AG10803 (cell line): ENCODE data around the gene TOP1.
"Not testable (repeated sequence)": the region's sequence is repeated elsewhere in the genome, so short reads cannot be mapped to it uniquely, and the experiment has no call there.

Source experiments
- DNase-seq: peaks from one replicate; pipeline ENCODE4 v3.0.0; 2010; ENCODE audit warnings: low read depth
- H3K4me3 ChIP-seq: 2 replicates; pipeline ENCODE4 v1.5.1; 2011; ENCODE audit warnings: mild to moderate bottlenecking, low read length, control low read depth
- TF ChIP-seq, protein P1 (sequence below): conservative IDR thresholded peaks from 2 replicates; pipeline ENCODE4 v1.5.1; 2011; ENCODE audit warnings: mild to moderate bottlenecking, low read length, control low read depth, inconsistent platforms

Gene TOP1

DNA sequence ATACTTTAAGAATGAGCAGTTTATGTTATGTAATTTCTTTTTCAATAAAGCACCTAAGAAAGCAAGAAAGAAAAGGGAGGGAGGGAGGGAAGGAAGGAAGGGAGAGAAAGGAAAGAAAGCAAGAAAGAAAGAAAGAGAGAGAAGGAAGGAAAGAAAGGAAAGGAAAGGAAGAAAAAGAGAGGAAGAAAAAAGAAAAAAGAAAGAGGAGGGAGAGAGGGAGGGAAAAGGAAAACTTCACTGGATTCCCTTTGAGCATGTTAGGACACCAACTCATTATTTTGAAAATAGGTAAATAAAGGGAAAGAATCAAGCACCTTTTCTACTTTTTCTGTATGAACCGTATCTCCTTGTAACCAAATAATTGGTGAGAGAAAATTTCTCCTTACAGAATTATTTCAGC lies 32.3 kb upstream of the TOP1 start:
- no peak overlapping the region for H3K4me3 ChIP-seq
- DNase-seq, result no peak
- TF ChIP-seq, protein P1, sequence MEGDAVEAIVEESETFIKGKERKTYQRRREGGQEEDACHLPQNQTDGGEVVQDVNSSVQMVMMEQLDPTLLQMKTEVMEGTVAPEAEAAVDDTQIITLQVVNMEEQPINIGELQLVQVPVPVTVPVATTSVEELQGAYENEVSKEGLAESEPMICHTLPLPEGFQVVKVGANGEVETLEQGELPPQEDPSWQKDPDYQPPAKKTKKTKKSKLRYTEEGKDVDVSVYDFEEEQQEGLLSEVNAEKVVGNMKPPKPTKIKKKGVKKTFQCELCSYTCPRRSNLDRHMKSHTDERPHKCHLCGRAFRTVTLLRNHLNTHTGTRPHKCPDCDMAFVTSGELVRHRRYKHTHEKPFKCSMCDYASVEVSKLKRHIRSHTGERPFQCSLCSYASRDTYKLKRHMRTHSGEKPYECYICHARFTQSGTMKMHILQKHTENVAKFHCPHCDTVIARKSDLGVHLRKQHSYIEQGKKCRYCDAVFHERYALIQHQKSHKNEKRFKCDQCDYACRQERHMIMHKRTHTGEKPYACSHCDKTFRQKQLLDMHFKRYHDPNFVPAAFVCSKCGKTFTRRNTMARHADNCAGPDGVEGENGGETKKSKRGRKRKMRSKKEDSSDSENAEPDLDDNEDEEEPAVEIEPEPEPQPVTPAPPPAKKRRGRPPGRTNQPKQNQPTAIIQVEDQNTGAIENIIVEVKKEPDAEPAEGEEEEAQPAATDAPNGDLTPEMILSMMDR, result no peak

DNA sequence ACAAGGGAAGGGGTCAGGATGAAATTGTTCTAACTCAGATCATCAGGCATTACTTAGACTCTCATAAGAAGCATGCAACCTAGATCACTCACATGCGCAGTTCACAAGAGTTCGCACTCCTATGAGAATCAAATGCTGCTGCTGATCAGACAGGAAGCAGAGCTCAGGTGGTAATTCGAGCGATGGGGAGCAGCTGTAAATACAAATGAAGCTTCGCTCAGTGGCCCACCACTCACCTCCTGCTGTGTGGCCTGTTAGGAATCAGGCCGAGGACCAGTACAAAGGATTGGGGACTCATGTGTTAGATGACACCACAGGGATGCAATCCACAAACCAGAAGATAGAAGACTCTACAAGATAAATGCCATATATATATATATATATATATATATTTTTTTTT lies 31.5 kb upstream of the TOP1 start:
- TF ChIP-seq, protein P1, result no peak
- DNase-seq, result no peak

DNA sequence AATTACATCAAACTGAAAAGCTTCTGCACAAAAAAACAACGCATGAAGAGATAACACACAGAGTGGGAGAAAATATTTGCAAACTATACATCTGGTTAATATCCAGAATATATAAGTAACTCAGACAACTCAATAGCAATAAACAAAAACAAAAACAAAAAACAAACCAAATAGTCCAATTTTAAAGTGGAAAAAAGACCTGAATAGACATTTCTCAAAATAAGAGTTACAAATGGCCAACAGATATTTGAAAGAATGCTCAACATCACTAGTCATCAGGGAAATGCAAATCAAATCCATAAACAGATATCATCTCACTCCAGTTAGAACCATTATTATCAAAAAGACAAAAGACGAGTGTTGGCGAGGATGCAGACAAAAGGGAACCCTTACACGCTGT lies 28.8 kb upstream of the TOP1 start:
- TF ChIP-seq, protein P1, result no peak
- DNase-seq, result no peak
- H3K4me3 ChIP-seq, result no peak overlapping the region

More for the DNA sequence above, 31.5 kb upstream of the TOP1 start:
- no peak overlapping the region for H3K4me3 ChIP-seq

DNA sequence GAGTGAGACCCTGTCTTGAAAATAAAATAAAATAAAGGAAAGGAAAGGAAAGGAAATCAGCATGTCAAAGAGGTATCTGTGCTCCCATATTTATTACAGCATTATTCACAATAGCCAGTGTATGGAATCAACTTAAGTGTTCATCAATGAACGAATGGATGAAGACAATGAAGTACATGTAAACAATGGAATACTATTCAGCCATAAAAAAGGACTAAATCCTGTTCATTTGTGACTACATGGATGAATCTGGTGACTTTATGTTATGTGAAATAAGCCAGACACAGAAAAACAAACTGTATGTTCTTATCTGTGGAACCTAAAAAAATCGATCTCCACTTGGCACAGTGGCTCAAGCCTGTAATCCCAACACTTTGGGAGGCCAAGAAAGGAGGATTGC lies 28.0 kb upstream of the TOP1 start:
- H3K4me3 ChIP-seq, result no peak overlapping the region
- DNase-seq, result no peak
- TF ChIP-seq, protein P1, result no peak

DNA sequence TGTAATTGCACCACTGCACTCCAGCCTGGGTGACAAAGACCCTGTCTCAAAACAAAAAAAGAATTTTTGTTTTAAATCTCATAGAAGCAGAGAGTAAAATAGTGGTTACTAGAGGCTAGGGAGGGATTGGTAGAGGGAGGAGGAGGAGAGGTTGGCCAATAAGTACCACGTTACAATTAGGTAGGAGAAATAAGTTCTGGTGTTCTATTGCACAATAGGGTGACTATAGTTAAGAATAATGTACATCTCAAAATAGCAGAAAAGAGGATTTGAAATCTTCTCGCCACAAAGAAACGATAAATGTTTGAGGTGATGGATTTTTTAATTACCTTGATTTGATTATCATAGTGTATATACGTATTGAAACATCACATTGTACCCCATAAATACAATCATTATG lies 27.1 kb upstream of the TOP1 start:
- TF ChIP-seq, protein P1, result no peak
- DNase-seq, result no peak
- H3K4me3 ChIP-seq, result no peak overlapping the region

DNA sequence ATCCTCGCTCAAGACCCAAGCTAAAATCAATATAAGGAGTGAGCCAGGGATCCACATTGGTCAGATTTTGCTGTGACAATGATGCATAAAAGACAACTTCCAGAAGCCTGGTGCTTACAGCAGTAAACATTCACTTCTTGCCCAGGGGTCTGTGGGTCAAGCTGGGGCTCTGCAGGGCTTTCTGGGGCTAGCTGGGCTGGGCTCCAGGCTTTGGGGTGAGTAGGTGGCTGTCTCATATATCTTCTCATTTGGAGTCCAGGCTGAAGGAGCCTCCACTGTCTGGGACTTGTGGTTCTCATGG lies 25.8 kb upstream of the TOP1 start:
- no peak overlapping the region for H3K4me3 ChIP-seq
- TF ChIP-seq, protein P1, result no peak
- no peak for DNase-seq

DNA sequence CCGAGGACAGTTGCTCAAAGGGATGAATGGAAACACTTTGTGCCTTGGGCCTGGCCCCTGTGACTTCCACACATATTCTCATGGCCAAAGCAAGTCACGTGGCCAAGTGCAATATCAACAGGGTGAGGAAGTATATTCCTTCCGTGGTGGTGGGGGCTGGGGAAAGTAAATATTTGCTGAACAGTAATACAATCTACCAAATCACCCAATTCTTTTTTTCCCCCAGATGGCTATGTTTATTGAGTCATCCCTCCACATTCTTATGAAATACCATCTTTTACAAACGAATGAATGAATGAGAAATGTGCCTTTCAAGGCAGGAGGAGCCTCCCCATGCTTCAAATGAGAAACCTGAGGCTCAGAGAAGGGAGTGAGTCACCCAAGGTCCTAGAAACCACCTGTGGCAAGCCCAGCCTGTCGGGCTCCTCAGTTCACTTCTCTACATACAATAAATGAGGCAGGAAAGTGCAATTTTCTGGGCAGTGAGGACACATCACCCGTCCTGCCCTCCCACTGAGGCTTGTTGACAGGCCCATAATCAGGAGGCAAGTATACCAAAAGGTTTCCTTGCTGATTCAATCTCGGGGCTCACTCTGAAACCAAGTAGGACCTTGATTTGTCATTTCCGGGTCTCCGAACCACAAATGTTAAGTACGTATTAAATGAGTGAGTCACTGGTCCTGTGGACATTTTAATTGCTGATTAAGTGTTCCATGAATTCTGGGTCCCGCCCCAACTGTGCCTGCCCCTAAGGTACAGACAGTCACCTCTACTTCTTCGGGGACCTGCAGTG lies 25.3 kb upstream of the TOP1 start:
- peak; percentile 96 for DNase-seq
- TF ChIP-seq, protein P1, result no peak
- H3K4me3 ChIP-seq, result peak overlapping the region; percentile 52

DNA sequence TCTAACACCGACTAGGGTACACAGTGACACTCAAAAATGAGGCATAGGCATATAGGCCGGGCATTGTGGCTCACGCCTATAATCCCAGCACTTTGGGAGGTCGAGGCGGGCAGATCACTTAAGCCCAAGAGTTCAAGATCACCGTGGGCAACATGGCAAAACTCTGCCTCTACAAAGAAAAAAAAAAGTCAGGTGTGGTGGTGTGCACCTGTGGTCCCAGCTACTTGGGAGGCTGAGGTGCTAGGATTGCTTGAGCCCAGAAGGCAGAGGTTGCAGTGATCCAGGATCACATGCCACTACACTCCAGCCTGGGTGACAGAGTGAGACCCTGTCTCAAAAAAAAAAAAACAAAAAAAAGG lies 24.7 kb upstream of the TOP1 start:
- not testable (repeated sequence) for DNase-seq, H3K4me3 ChIP-seq
